ENCODE measurements around the gene MXD4. TPM values are rescaled to one million over a fixed set of nuclear protein-coding genes. Genes with fewer than 3 reads are reported as not detected.
A peak's percentile ranks its signal among the peaks of the same experiment; 100 is the strongest.

The MXD4 gene
- total RNA-seq, 1 donor from 2014 or later = 92.3 TPM

- no peaks in the 10 kb centered on the region for H3K36me3 Mint-ChIP-seq (ENCODE audit: low read depth, unreplicated experiment)
- no peak overlapping the region for H2AFZ ChIP-seq (ENCODE audit: low read depth, low read length)
- no peak overlapping the region for H3K27ac ChIP-seq (ENCODE audit: low read depth, low read length)
- H3K4me2 ChIP-seq (ENCODE audit: low read length) = no peak overlapping the region
- no peak overlapping the region for H3K4me3 ChIP-seq (ENCODE audit: insufficient read depth, low read depth, low read length)
- no peak for FAIRE-seq
- H3K9me3 ChIP-seq (ENCODE audit: insufficient read depth, low read depth, low read length) = peaks cover 6% of the 10 kb centered on the region
- TF ChIP-seq CTCF (IDR thresholded peaks at IDR 0.05; ENCODE audit: insufficient read depth, low read depth, low read length) (no peak), EZH2 (IDR thresholded peaks at IDR 0.05; ENCODE audit: insufficient read depth, low read length) (no peak)
- no peaks in the 10 kb centered on the region for H3K36me3 ChIP-seq (ENCODE audit: insufficient read depth, low read length)
- no peak overlapping the region for H3K9ac ChIP-seq (ENCODE audit: low read length)
- DNase-seq (ENCODE audit: low read depth) = no peak
- H3K9me3 Mint-ChIP-seq (ENCODE audit: unreplicated experiment) = peaks cover 8% of the 10 kb centered on the region
- H3K27me3 Mint-ChIP-seq (ENCODE audit: low read depth, unreplicated experiment) = peaks cover 40% of the 10 kb centered on the region
- H3K4me3 Mint-ChIP-seq (ENCODE audit: unreplicated experiment) = no peak overlapping the region
- H4K20me1 ChIP-seq (ENCODE audit: insufficient read depth, low read length) = no peaks in the 10 kb centered on the region
- H3K79me2 ChIP-seq (ENCODE audit: insufficient read depth, low read length) = no peaks in the 10 kb centered on the region
- H3K4me1 ChIP-seq (ENCODE audit: insufficient read depth, low read length) = no peaks in the 10 kb centered on the region
- H3K4me1 Mint-ChIP-seq (ENCODE audit: low read depth, unreplicated experiment) = no peaks in the 10 kb centered on the region
- peaks cover 6% of the 10 kb centered on the region for H3K27me3 ChIP-seq (ENCODE audit: insufficient read depth, low read length)
- no peak overlapping the region for H3K27ac Mint-ChIP-seq (ENCODE audit: unreplicated experiment)
Observed at GRCh38 chr4:2298532-2298991, 36.7 kb upstream of the MXD4 start.

- H3K9me3 Mint-ChIP-seq (ENCODE audit: unreplicated experiment) = peaks cover 8% of the 10 kb centered on the region
- Histone ChIP-seq H3K27me3 (ENCODE audit: insufficient read depth, low read length) (peaks cover 6% of the 10 kb centered on the region), H3K27ac (ENCODE audit: low read depth, low read length) (no peak overlapping the region), H3K4me3 (ENCODE audit: insufficient read depth, low read depth, low read length) (no peak overlapping the region), H3K4me2 (ENCODE audit: low read length) (no peak overlapping the region), H3K79me2 (ENCODE audit: insufficient read depth, low read length) (no peaks in the 10 kb centered on the region), H3K4me1 (ENCODE audit: insufficient read depth, low read length) (no peaks in the 10 kb centered on the region), H4K20me1 (ENCODE audit: insufficient read depth, low read length) (no peaks in the 10 kb centered on the region), H2AFZ (ENCODE audit: low read depth, low read length) (no peak overlapping the region), H3K9me3 (ENCODE audit: insufficient read depth, low read depth, low read length) (peaks cover 6% of the 10 kb centered on the region), H3K36me3 (ENCODE audit: insufficient read depth, low read length) (no peaks in the 10 kb centered on the region), H3K9ac (ENCODE audit: low read length) (no peak overlapping the region)
- H3K27ac Mint-ChIP-seq (ENCODE audit: unreplicated experiment) = peak overlapping the region; percentile 71
- peaks cover 44% of the 10 kb centered on the region for H3K27me3 Mint-ChIP-seq (ENCODE audit: low read depth, unreplicated experiment)
- no peak for TF ChIP-seq EZH2 (IDR thresholded peaks at IDR 0.05; ENCODE audit: insufficient read depth, low read length)
- no peak for TF ChIP-seq CTCF (IDR thresholded peaks at IDR 0.05; ENCODE audit: insufficient read depth, low read depth, low read length)
- H3K4me1 Mint-ChIP-seq (ENCODE audit: low read depth, unreplicated experiment) = no peaks in the 10 kb centered on the region
- DNase-seq (ENCODE audit: low read depth) = no peak
- no peaks in the 10 kb centered on the region for H3K36me3 Mint-ChIP-seq (ENCODE audit: low read depth, unreplicated experiment)
- FAIRE-seq = no peak
- no peak overlapping the region for H3K4me3 Mint-ChIP-seq (ENCODE audit: unreplicated experiment)
Observed at GRCh38 chr4:2297606-2298531, 36.0 kb upstream of the MXD4 start.

Data from astrocyte (in vitro differentiated cells and primary cell).